GM23338 (cell line): ENCODE results near the gene SUSD3. TPM values are rescaled to one million over a fixed set of nuclear protein-coding genes. Genes with fewer than 3 reads are reported as not detected.

Experiments used
- ATAC-seq: fragments of 200-7000 bp; cut with Tn5 transposase; 3 replicates; pipeline ENCODE4 v1.9.1; 2020
- DNase-seq: peaks from one replicate; pipeline ENCODE4 v3.0.0-alpha.2; 2015; ENCODE audit warnings: low spot score
- H2AFZ ChIP-seq: fragments of 200-600 bp; sonication (generic); 2 replicates; pipeline ENCODE4 v1.8.0; 2016; ENCODE audit warnings: antibody characterized with exemption, mild to moderate bottlenecking, moderate library complexity
- H3F3A ChIP-seq: fragments of 200-600 bp; sonication (generic); replicated peaks from 2 replicates; pipeline ENCODE4 v1.8.0; 2017; ENCODE audit warnings: antibody characterized with exemption, mixed run types, low read depth
- H3K27ac ChIP-seq: fragments of 200-600 bp; sonication (generic); 2 replicates; pipeline ENCODE4 v1.6.1; 2016; ENCODE audit warnings: low read depth
- H3K27me3 ChIP-seq: fragments of 200-600 bp; sonication (generic); 2 replicates; pipeline ENCODE4 v1.8.0; 2016; ENCODE audit warnings: mild to moderate bottlenecking, mixed run types, moderate library complexity; ENCODE audit not compliant: insufficient read depth
- H3K36me3 ChIP-seq: fragments of 200-600 bp; sonication (generic); 2 replicates; pipeline ENCODE4 v1.8.0; 2016; ENCODE audit warnings: mild to moderate bottlenecking; ENCODE audit not compliant: insufficient read depth
- H3K4me1 ChIP-seq: fragments of 200-600 bp; sonication (generic); 2 replicates; pipeline ENCODE4 v1.8.0; 2016; ENCODE audit warnings: mild to moderate bottlenecking, moderate library complexity; ENCODE audit not compliant: insufficient read depth
- H3K4me2 ChIP-seq: fragments of 200-600 bp; sonication (generic); 2 replicates; pipeline ENCODE4 v1.7.1; 2017; ENCODE audit warnings: mixed run types
- H3K4me3 ChIP-seq: fragments of 200-600 bp; sonication (generic); 2 replicates; pipeline ENCODE4 v1.6.1; 2016; ENCODE audit warnings: mixed run types
- H3K79me2 ChIP-seq: fragments of 200-600 bp; sonication (generic); replicated peaks from 2 replicates; pipeline ENCODE4 v1.8.0; 2017; ENCODE audit warnings: mild to moderate bottlenecking; ENCODE audit not compliant: insufficient read depth
- H3K9me2 ChIP-seq: fragments of 200-600 bp; sonication (generic); 2 replicates; pipeline ENCODE4 v1.8.0; 2017; ENCODE audit not compliant: insufficient read depth
- H4K20me1 ChIP-seq: fragments of 200-600 bp; sonication (generic); replicated peaks from 2 replicates; pipeline ENCODE4 v1.8.0; 2017; ENCODE audit warnings: mild to moderate bottlenecking; ENCODE audit not compliant: insufficient read depth
- H3K27ac Mint-ChIP-seq: 2 replicates; pipeline ENCODE4 v1.8.0; 2020; ENCODE audit warnings: inconsistent platforms, mild to moderate bottlenecking, moderate library complexity, mixed read lengths
- H3K27me3 Mint-ChIP-seq: 3 replicates; pipeline ENCODE4 v1.8.0; 2022; ENCODE audit warnings: low read depth, mild to moderate bottlenecking, moderate library complexity, mixed read lengths, inconsistent platforms; ENCODE audit not compliant: insufficient read depth, poor library complexity
- H3K36me3 Mint-ChIP-seq: 3 replicates; pipeline ENCODE4 v1.8.0; 2021; ENCODE audit warnings: low read depth, mild to moderate bottlenecking, inconsistent platforms, moderate library complexity, mixed read lengths
- H3K4me1 Mint-ChIP-seq: 3 replicates; pipeline ENCODE4 v1.8.0; 2020; ENCODE audit warnings: mild to moderate bottlenecking, inconsistent platforms, mixed read lengths
- H3K4me3 Mint-ChIP-seq: 3 replicates; pipeline ENCODE4 v1.8.0; 2021; ENCODE audit warnings: moderate library complexity, mild to moderate bottlenecking, inconsistent platforms, mixed read lengths
- H3K9me3 Mint-ChIP-seq: 3 replicates; pipeline ENCODE4 v1.8.0; 2020; ENCODE audit warnings: moderate library complexity, mild to moderate bottlenecking, inconsistent platforms, mixed read lengths
- CREB1 ChIP-seq: fragments of 250-450 bp; sonication (Bioruptor Pico); IDR thresholded peaks from 2 replicates; pipeline ENCODE4 v1.5.0; 2020; ENCODE audit warnings: low read depth, mild to moderate bottlenecking, moderate library complexity
- EZH2 ChIP-seq: fragments of 200-600 bp; sonication (generic); IDR thresholded peaks from one replicate; pipeline ENCODE4 v1.8.0; 2017; ENCODE audit warnings: antibody characterized with exemption, mild to moderate bottlenecking, low read depth; ENCODE audit not compliant: unreplicated experiment
- JUNB ChIP-seq: IDR thresholded peaks from one replicate; pipeline ENCODE4 v1.6.1; 2016; ENCODE audit warnings: antibody characterized with exemption; ENCODE audit not compliant: unreplicated experiment
- NANOG ChIP-seq: IDR thresholded peaks from 2 replicates; pipeline ENCODE4 v1.6.1; 2016; ENCODE audit warnings: antibody characterized with exemption, borderline replicate concordance
- STAT1 ChIP-seq: IDR thresholded peaks from one replicate; pipeline ENCODE4 v1.6.1; 2016; ENCODE audit warnings: antibody characterized with exemption; ENCODE audit not compliant: unreplicated experiment
- ZNF331 ChIP-seq: fragments of 250-450 bp; sonication (Bioruptor Pico); IDR thresholded peaks from 2 replicates; pipeline ENCODE4 v1.5.0; 2020; ENCODE audit warnings: low read depth, mild to moderate bottlenecking, moderate library complexity
- polyA plus RNA-seq: library from polyadenylated mRNA; unstranded; fragments of >200 nt; fragmentation: Nextera tagmentation; extraction: Ambion mirVana; gene quantifications from 2 replicates; pipeline ENCODE4 v1.2.1, GENCODE V29; 2016
- total RNA-seq: library from RNA; depleted of rRNA; stranded (reverse); fragments of >200 nt; shearing (Covaris generic); gene quantifications from 2 replicates; pipeline ENCODE4 v1.2.3, GENCODE V29; 2014
- TF ChIP-seq, protein P1 (sequence below): IDR thresholded peaks from one replicate; pipeline ENCODE4 v1.6.1; 2018; ENCODE audit warnings: antibody characterized with exemption; ENCODE audit not compliant: unreplicated experiment

SUSD3 gene
- total and polyA plus RNA-seq, 2 experiments from 2014 or later, result 6.9 to 20.1 TPM

DNA sequence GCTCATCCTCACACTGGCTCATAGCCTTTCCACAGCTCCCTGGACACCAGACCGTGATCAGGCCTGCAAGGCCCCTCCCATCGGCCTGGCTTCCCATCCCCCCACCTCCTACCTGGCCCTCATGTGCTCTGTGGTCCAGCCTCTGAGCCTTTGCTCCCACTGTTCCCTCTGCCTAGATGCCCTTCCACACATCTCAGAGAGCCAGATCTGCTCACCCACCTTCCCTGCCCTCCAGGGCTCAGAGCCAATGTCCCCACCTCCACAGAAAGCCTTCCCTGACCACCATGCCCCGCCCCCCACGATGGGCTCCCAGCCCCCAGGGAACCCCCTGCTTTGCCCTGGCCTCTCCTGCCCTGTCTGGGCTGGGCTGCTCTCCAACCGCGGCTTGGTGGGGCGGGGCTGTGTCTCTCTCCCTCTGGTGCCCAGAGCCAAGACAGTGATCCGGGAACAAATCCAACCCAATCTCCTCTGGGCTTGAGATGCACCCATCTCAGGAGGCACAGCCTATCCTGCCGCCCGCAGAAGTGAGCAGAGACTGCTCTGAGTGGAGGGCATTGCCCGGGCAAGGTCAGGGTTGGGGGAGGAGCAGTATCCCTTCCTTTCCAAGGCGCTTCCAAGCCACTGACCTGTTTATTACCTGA, 73.9 kb downstream of the SUSD3 start:
- TF ChIP-seq EZH2 (no peak), CREB1 (CRISPR knock-in tag) (no peak)
- H3K4me3 Mint-ChIP-seq, result peak overlapping the region; percentile 80
- DNase-seq (peak; percentile 31), ATAC-seq (peak; percentile 8; the same call in 2 of the 3 replicates)
- Histone ChIP-seq H3K4me1 (peaks cover 12% of the 10 kb centered on the region), H3K79me2 (0 out of 2 replicates have a peak, but pooled peaks cover 6% of the 10 kb centered on the region), H3K27ac (no peak overlapping the region), H3K36me3 (no peaks in the 10 kb centered on the region), H3K27me3 (peaks cover 9% of the 10 kb centered on the region), H3K4me2 (peak overlapping the region; percentile 93), H4K20me1 (0 out of 2 replicates have a peak, but pooled peaks cover 8% of the 10 kb centered on the region), H3F3A (no peaks in the 10 kb centered on the region), H3K4me3 (peak overlapping the region; percentile 87; the same call in 1 of the 2 replicates), H3K9me2 (no peaks in the 10 kb centered on the region), H2AFZ (no peak overlapping the region)
- no peaks in the 10 kb centered on the region for H3K36me3 Mint-ChIP-seq
- H3K27ac Mint-ChIP-seq, result no peak overlapping the region
- peaks cover 32% of the 10 kb centered on the region for H3K4me1 Mint-ChIP-seq
- peaks cover 21% of the 10 kb centered on the region for H3K27me3 Mint-ChIP-seq
- no peaks in the 10 kb centered on the region for H3K9me3 Mint-ChIP-seq

DNA sequence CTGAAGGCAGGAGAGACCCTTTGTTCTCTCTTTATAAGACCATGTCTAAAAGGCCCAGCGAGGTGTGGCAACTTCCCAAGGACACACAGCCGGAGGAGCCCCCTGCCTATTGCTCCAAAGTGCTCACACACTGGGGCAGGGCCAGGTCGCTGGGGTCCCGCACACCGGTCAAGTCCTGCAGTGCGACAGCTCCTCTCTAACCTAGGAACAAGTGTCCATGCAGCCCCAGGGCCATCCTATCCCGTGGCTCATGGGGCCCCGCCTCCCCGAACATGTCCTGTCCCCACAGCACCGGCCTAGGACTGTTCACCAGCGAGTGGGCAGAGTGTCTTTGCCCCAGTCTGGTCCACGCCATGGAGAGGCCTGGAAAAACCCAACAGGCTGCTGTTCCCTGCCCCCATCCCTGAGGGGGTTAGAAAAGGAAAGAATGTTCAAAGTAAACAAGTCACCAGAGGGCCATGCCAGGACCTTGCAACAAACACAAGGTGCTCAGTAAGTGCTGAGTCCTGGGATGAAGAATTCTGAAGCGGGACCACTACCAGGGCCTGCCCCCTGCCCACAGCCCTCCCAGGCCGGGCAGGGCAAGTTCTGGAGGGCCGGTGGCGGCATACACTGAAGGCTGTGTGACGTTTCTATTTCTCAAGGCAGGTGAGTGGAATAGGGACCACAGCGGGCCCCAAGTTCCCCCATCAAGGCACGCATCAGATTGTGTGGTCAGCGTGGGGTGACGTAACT, 74.6 kb downstream of the SUSD3 start:
- Histone ChIP-seq H3K27ac (no peak overlapping the region), H3K79me2 (0 out of 2 replicates have a peak, but pooled peaks cover 6% of the 10 kb centered on the region), H3K36me3 (no peaks in the 10 kb centered on the region), H3K9me2 (no peaks in the 10 kb centered on the region), H3K27me3 (peaks cover 9% of the 10 kb centered on the region), H3K4me1 (peaks cover 12% of the 10 kb centered on the region), H4K20me1 (0 out of 2 replicates have a peak, but pooled peaks cover 8% of the 10 kb centered on the region), H3K4me3 (peak overlapping the region; percentile 87), H3F3A (no peaks in the 10 kb centered on the region), H3K4me2 (peak overlapping the region; percentile 93), H2AFZ (peak overlapping the region; percentile 90; the same call in 1 of the 2 replicates)
- Mint-ChIP-seq H3K4me3 (peak overlapping the region; percentile 80), H3K36me3 (no peaks in the 10 kb centered on the region), H3K9me3 (no peaks in the 10 kb centered on the region), H3K4me1 (peaks cover 29% of the 10 kb centered on the region), H3K27me3 (peaks cover 23% of the 10 kb centered on the region), H3K27ac (no peak overlapping the region)
- TF ChIP-seq CREB1 (CRISPR knock-in tag) (no peak), STAT1 (no peak), ZNF331 (CRISPR knock-in tag) (no peak), JUNB (no peak), NANOG (no peak), EZH2 (no peak)
- TF ChIP-seq, protein P1, sequence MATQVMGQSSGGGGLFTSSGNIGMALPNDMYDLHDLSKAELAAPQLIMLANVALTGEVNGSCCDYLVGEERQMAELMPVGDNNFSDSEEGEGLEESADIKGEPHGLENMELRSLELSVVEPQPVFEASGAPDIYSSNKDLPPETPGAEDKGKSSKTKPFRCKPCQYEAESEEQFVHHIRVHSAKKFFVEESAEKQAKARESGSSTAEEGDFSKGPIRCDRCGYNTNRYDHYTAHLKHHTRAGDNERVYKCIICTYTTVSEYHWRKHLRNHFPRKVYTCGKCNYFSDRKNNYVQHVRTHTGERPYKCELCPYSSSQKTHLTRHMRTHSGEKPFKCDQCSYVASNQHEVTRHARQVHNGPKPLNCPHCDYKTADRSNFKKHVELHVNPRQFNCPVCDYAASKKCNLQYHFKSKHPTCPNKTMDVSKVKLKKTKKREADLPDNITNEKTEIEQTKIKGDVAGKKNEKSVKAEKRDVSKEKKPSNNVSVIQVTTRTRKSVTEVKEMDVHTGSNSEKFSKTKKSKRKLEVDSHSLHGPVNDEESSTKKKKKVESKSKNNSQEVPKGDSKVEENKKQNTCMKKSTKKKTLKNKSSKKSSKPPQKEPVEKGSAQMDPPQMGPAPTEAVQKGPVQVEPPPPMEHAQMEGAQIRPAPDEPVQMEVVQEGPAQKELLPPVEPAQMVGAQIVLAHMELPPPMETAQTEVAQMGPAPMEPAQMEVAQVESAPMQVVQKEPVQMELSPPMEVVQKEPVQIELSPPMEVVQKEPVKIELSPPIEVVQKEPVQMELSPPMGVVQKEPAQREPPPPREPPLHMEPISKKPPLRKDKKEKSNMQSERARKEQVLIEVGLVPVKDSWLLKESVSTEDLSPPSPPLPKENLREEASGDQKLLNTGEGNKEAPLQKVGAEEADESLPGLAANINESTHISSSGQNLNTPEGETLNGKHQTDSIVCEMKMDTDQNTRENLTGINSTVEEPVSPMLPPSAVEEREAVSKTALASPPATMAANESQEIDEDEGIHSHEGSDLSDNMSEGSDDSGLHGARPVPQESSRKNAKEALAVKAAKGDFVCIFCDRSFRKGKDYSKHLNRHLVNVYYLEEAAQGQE, result no peak
- ATAC-seq (peak; percentile 4), DNase-seq (peak; percentile 54)
